Forelimb muscle (tissue), 1 donor: ENCODE results near the gene ESR1. TPM values are rescaled to one million over a fixed set of nuclear protein-coding genes. Genes with fewer than 3 reads are reported as not detected.
"Not testable (repeated sequence)": the region's sequence is repeated elsewhere in the genome, so short reads cannot be mapped to it uniquely, and the experiment has no call there.

Source experiments
- DNase-seq: peaks from one replicate; pipeline ENCODE4 v3.0.0-alpha.2; 2013; ENCODE audit warnings: low read depth
- polyA plus RNA-seq: library from polyadenylated mRNA; unstranded; fragments of 120-200 nt; gene quantifications from one replicate; pipeline ENCODE4 v1.2.1, GENCODE V29; 2013; ENCODE audit not compliant: insufficient read length

ESR1 gene
- polyA plus RNA-seq, 1 donor, result 3.0 TPM

DNA sequence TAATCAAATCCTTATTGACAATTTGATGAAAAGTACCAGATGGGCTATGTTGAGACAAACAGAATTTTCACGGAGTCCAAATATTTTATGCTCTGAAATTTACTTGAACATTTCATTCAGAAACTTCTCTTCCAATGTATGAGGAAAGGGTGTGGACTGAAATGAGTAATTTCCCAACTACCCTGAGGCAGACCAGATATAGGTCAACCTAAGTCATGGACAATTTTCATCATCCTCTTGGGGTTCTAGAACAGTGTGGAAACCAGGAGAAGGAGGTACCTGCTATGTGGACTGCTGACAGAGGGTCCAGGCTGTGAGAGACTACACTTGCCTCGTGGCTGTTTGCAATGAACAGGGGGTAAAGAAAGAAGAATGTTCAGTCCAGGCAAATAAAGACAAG is 323.0 kb downstream of the ESR1 start:
- no peak for DNase-seq

DNA sequence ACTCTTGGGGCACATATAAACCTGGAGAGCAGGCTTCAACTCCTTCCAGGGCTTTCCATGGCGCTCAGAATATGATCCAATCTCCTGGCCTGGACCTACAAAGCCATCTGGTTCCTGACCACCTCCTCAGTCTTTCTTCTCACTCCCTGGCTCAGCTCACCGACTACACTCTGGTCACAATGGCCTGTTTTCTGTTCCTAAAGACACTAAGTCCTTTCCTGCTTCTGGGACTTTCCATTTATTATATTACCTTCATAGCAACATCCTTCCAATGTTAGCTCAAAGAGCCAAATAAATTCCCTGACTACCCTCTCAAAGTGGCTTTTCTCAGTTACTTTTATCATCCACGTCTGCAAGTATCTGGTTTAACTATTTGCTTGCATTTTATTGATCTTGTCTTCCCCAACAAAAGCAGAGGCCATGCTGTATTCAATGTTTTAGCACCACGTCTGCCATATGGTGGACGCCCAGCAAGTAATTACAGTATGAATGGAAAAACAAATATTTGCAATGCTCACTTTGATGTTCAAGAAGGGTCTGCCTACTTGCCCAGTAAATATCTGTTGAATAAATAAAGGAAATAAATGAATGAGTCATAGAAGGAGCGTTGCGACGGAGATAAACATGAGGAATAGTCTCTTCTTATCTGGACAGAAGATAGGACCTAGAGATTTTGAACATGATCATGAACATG is 328.4 kb downstream of the ESR1 start:
- no peak for DNase-seq

DNA sequence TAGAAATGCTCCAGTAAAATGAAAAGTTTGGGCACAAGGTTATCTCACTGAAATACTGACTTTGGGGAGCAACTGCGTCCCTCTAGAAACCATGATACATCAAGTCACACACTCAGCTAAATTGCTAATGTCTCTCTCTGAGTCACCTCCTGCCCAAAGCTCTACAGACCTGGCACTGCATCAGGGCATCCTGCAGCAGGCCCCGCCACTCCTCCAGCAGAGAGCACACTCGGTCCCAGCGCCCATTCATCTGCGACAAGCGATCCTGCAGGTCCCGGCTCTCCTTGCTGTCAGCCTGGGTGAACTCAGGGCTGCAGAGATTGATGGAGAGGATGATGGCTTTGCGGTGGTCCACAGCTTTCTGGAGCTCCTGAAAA is 329.0 kb downstream of the ESR1 start:
- no peak for DNase-seq

DNA sequence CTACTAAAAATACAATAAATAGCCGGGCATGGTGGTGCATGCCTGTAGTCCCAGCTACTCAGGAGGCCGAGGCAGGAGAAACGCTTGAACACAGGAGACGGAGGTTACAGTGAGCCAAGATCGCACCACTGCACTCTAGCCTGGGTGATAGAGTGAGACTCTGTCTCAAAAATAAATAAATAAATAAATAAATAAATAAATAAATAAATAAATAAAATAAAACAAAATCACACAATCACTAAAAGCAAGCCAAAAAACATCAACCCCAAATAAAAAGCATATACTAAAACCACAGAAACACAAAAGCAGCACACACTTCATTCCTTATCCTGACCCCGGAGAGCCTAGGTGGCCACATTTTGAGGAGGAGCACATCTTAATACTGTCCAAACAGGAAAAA is 330.9 kb downstream of the ESR1 start:
- not testable (repeated sequence) for DNase-seq

DNA sequence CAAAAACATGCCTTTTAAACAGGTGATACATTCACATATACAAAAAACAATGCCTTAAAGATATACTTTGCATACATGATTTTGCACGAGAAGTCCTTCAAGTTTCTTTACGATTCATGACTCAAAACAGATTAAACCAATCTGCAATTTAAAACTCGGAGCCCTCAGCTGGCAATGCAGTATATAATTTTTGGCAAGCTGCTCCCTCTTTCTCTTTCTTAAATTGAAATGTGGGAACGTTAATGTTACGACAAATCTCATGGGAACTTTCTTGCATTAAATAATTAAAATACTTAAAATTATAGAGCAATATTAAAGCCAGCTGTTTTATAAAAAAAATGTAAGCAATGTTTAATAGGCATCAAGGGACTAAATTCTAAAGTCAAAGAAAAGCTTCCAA is 334.6 kb downstream of the ESR1 start:
- DNase-seq, result no peak

DNA sequence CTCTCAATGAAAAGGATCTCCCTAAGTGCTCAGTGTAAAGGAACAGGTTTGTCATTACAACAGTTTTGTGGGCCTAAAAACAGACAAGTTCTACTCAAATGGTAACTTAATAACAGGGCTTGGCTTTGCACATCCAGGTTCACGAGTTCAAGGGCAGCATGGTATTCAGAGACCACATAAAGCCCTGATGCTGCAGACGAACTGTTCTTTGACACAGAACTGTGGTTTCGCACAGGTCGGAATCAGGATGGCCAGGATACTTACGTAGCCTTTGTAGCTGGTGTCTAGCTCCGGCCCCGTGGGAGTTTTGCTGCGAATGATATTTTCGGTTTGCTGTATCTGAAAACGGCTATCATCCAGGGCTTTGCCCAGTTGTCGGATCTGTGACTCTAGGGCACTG is 335.9 kb downstream of the ESR1 start:
- DNase-seq, result no peak

DNA sequence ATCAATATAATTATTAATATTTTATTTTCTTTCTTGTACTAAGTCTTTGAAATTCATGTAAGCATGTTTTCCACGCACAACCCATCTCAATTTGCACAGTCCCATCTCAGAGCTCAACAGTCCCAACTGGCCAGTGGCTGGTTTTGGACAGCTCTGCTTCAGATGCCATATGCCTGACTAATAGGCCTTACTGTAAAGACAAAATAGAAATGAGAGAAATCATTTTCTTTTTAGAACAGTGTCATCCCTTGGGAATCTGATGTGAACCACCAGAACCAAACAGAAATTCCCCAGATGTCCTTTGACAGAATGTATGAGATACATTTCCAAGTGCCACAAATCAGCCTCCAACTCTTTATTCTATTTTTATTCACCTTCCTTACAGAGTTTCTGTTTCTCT is 338.9 kb downstream of the ESR1 start:
- DNase-seq, result no peak

DNA sequence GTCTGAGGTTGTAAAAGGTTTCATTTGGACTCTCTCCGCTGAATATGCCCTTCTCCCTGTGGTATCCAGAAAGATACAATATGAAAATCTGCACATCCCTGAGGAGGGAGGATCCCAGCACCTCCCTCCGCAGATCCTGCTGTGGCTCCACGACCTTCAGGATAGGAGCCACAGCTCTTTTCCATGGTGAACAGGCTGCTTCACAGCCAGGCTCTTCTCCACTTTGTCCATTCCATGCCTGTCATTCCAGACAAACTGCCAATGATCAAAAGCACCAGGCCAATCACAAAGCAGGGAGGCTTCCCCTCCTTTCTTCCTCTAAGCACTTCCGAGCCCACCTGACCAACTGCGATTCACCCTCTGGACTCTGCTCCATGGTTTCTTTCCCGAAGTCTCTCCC is 339.8 kb downstream of the ESR1 start:
- DNase-seq, result no peak

DNA sequence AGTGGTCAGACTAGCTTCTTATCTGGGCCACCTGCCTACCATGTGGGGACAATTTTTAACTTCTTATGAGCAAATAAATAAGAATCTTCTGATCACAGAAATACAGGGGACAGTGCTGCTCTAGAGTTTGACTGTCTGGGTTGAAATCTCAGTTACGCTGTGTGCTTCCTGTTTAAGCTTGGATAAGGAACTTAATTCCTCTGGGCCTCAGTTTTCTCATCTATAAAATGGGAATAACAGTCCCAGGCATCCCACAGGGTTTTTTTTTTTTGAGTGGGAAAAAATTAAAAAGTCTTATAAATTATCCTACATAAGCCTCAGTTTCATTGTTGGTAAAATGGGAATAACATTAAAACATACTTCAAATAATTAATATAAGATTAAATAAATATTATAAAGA is 340.9 kb downstream of the ESR1 start:
- no peak for DNase-seq

DNA sequence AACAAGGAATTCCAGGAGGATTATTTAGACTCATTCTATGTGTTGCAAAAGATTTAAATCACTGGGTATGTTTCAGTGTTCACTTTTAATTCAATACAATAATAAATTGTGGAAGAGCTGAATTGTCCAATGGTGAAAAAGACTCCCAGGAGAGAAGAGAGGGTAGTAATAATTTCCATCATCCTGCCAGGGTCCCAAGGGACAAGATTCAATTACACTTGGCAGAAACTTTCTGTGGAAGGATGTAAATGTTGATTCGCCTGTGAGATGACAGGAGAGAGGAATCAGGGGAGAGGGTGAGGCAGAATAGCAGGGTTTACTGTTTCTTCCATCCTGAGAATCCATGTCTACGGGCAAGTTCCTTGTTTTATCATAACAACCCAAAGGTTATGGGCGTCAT is 342.7 kb downstream of the ESR1 start:
- DNase-seq, result no peak

DNA sequence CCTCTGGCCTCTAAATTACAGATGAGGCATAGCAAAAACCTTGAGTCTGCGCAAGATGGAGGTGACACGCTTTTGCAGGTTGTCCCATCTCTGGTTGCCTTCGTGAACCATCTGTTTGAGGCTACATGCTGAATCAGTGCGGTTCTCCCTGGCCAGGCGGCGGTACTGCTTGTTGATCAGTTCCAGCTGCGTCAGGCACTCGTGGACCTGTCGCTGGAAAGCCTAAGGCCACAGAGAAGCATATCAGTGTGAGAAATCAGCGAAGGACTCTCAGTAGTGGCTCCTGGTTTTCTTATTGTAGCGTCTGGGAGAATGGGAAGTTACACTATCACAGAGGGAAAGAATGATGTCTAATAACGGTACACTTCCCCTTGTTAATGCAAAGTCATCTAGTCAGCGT is 344.4 kb downstream of the ESR1 start:
- DNase-seq, result no peak

DNA sequence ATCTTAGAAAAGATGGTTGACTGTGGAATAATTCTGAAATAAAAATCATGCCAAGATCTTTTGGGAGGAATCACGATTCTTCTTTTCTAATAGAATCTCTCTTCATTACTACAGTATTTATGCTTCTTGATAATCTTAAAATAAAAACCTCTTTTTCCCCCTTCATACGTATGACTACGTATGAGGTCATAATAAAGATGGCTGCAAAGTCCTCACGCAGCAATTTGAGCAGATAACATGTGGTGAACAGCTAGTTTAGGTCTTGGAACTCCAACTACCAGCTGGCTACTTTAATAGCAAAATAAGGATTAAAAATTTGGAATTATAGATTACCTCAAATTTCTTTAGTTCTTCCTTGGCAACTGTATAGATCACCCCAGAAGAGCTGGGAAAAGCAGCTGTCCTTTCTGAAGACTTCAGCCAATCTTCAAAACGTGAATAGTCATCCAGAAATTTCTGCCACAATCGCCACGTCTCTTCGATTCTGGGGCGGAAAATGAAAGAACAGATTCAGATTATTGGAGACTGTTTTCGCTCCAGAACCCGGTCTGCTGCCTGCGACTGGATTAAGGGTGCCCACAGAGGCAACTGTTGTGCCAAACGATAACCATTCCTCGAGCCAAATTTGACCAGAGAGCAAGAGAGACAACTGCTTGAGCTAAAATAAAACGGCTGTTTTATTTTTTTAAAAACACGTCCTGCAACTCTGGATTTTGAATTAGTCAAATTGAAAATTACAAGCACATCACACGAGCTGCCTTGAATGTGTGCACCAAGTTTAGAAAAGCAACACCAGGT is 347.3 kb downstream of the ESR1 start:
- no peak for DNase-seq

DNA sequence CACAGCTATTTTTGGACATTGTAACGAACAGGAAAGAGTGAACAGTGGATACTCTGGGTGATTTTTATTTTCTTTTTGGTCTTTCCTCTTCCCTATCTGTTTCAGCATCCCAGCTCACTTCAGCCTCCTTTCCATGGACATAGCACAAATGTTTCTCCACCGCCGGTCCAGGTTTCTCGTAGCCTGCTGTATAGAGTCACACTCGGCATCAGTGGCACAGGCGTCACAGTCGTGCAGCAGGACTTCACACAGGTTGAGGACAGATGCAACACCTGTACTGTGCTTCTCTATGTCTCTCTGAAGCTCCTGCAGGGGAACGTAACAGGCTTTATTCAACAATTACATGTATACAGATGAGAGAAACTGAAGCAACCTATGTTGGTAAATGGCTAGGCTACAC is 348.3 kb downstream of the ESR1 start:
- no peak for DNase-seq

DNA sequence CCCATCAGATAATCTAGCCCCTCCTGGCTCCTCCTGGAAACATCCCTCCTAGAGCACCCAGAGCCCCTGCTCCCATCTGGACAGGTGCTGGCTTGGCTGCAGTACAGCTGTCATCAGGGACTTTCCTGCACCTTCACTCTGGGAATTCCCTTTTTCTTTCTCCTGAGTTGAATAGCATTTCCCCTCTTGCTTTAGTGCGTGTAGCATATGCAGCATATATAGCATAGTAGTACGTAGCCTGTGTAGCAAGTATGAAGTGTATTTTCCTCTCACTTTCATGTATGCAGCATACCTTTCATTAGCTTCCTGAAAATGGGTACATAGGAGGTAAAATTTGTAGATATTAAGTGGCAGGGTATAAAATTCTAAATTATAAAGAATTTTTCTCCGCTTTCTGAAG is 352.9 kb downstream of the ESR1 start:
- DNase-seq, result no peak

DNA sequence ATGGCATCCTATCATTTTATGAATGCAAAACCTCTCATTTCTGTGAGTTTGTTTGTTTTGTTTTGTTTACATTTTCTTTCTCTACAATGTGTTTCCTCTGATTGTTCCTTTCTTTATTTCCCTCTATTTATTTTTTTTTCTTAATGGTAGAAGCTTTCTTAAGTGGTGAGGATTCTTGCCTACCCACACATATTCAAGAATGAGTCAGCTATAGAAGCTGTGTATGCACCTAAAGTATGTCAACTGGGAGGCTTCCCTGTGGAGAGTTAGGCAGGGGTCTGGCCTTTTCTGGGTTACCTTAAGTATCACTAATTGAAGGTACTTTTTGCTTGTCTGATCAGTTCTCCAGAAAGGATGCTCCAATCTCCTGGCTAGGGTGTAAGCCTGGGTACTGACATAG is 354.0 kb downstream of the ESR1 start:
- no peak for DNase-seq

DNA sequence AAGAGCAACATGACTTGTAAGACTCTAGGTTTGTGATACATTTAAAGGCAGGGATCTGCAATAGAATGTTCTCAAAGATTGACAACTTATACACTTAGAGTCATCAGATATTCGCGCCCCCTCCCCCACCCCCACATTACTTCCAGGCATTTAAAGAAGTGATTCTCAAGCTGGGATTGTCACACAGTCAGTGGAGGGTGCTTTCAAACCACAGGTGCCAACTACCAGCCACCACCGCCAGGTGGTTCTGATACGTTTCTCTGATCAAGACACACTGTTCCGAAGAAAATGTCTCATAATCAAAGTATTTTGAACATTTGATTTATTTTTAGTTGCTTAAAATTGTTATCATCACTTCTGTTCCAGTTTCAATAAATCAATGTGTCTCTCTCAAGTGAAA is 357.5 kb downstream of the ESR1 start:
- no peak for DNase-seq

DNA sequence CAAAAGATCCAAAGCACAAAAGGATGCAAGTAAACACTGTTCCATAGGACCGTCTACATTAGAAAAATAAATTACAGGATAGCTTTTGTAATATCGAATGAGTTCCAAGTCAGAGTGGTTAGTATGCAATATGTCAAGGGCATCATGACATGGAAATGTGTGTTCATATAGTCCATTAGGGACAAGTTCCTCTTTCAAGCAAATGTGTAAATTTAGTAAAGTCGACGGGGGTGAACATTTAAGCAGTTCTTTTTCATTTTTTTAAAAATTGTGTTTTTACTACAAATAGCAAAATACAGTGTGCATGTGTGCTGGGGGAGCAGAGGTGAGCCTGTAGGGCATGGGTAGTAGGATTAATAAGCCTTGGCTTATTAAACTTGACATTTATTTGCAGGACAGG is 359.0 kb downstream of the ESR1 start:
- DNase-seq, result no peak

DNA sequence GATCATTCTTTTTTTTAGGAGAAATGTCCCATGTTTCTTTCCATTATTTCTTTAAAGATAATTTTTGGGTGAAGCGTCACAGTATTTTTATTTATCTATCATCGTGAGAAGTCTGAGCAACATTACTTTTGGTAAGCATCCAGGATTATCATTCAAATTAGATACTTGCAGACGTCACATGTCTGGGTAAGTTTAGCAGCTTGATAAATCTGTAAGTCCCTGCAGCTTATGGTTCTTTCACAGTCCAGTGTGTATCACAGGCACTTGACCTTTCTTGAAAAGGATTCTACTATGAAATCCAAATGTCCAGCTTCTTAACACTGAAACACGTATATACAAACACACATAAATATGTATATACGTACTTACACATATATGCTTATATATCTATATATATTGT is 359.4 kb downstream of the ESR1 start:
- no peak for DNase-seq

DNA sequence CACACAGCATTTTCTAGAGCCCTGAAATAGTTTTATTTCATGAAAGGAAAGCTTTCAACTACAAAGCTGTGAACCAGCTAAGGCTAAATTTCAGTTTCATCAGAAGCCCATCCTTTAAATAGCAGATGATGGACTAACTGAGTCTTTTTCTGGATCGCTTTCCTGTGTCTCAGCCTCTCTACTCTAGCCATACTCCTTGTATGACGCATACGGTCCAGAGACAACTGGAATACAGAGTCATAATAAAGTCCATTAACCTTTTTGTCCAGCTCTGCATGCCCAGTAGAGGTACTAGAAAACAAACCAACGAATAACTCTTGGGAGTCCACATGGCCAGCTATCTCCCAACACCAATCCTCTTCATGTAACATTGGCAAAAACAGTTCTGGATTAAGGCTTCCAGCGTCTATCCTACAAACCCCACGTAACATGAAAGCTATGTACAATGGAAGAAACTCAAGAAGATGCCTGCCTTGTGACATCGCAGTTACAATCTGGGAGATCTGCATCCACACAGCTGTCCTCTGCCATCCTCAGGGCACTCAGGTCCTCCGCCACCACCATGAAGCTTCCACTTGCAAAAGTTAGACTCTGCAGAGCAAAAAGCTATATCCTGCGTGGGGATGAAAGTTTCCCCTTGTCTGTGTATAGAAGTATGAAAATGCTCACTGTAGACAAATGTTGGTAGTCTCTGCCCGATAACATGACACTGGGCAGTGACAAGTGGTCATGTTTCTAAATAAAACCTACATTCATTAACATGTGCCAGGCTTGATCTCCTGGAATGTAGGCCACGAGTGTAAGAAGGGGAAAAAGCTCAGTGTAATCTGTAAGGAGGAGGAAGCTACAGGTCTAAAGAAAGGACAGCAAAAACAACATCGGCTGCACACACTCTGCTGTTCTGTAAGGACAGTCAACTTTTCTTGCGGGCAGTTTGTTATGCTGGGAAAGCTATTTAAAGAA is 360.4 kb downstream of the ESR1 start:
- DNase-seq, result no peak

DNA sequence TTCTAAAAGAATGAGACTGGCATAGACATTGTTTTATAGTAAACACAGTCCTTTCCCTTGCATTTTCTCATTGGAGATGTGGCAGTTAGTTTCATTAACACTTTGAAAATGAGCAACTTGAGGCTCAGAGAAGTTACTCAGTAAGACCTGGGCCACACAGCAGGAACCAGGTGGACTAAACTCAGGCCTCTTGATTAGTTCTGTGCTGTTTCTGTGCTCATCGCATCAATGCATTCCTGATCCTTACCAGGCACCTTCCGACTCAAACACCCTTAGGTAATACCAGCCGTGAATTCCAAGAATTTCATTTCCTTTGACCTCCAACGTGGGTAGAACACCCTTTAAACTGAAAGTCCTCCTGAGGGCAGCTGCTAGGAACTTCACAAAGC is 362.8 kb downstream of the ESR1 start:
- no peak for DNase-seq

DNA sequence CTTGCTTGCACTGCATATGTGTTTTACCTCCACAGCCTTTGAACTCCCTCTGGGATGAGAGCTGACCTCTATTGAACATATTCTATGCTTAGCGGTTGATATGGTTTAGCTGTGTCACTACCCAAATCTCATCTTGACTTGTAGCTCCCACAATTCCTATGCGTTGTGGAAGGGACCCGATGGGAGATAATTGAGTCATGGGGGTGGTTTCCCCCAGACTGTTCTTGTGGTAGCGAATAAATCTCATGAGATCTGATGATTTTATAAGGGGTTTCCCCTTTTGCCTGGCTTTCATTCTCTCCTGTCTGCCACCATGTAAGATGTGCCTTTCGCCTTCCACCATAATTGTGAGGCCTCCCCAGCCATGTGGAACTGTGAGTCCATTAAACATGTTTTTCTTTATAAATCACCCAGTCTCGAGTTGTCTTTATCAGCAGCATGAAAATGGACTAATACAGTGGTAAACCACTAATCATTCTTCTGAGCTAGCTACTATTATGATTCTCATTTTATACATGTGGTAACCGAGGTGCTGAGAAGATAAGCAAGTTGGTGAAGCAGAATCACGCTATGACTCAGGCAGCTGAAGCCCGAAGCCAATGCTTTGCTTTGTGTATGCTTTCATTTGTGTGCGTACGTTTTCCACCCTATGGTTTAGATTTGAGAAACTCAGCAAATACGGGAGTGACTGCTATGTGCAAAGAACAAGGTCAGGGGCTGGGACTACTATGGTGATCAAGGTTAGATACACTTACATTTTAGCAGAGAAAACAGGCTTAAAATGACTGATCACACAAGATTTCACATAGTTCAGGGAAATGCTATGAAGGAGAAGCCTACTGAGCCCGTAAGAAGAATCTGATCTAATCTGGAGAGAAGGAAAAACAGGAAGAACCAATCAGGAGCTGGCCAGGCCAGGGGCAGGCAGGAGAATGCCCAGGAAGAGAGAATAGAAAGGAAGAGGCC is 363.5 kb downstream of the ESR1 start:
- DNase-seq, result no peak
